Panc1 (cell line): ENCODE measurements around the gene FKBP10. TPM values are rescaled to one million over a fixed set of nuclear protein-coding genes. Genes with fewer than 3 reads are reported as not detected.

Source experiments
- ATAC-seq: fragments of 200-7000 bp; cut with Tn5 transposase; 2 replicates; pipeline ENCODE4 v1.9.1; 2020; ENCODE audit warnings: mild to moderate bottlenecking, moderate library complexity
- BruUV-seq: library from RNA; stranded (reverse); fragments of 400-500 nt; replicated peaks from 2 replicates; lab custom pipeline; 2021; lab: Mats Ljungman, UMichigan
- CTCF ChIA-PET: fragments of 300-600 bp; sonication (Branson Sonifier 250); formaldehyde crosslinking; loops from one replicate; lab custom pipeline; 2022; ENCODE audit warnings: antibody characterized with exemption; lab: Charles Lee
- POLR2A ChIA-PET: fragments of 300-600 bp; sonication (Branson Sonifier 250); formaldehyde crosslinking; loops from one replicate; lab custom pipeline; 2022; ENCODE audit warnings: antibody characterized with exemption; lab: Charles Lee
- DNase-seq: peaks from one replicate; pipeline ENCODE4 v3.0.0-alpha.2; 2010; ENCODE audit warnings: low read depth, low spot score
- H3K27ac ChIP-seq: 2 replicates; pipeline ENCODE4 v1.5.1; 2011; ENCODE audit warnings: mild to moderate bottlenecking, low read length, inconsistent platforms
- H3K27me3 ChIP-seq: fragments of 200-500 bp; sonication (Bioruptor generic); 2 replicates; pipeline ENCODE4 v1.6.0; 2014; ENCODE audit warnings: low read length, inconsistent platforms; ENCODE audit not compliant: control insufficient read depth, insufficient read depth
- H3K36me3 ChIP-seq: fragments of 200-500 bp; sonication (Bioruptor generic); 2 replicates; pipeline ENCODE4 v1.5.1; 2014; ENCODE audit warnings: inconsistent platforms, mild to moderate bottlenecking, low read length, moderate library complexity; ENCODE audit not compliant: control insufficient read depth, insufficient read depth
- H3K4me1 ChIP-seq: 2 replicates; pipeline ENCODE4 v1.5.1; 2011; ENCODE audit warnings: inconsistent platforms, mild to moderate bottlenecking, low read length, moderate library complexity; ENCODE audit not compliant: control insufficient read depth, insufficient read depth
- H3K4me3 ChIP-seq, 2 experiments: 2 replicates each; pipeline ENCODE4 v1.5.1; 2011 to 2012; ENCODE audit warnings: low read depth in 2 of 2, low read length in 2 of 2, mild to moderate bottlenecking in 2 of 2, inconsistent platforms in 1 of 2, moderate library complexity in 1 of 2
- H3K9me3 ChIP-seq: fragments of 200-500 bp; sonication (Bioruptor generic); 2 replicates; pipeline ENCODE4 v1.5.1; 2014; ENCODE audit warnings: low read depth, mild to moderate bottlenecking, inconsistent platforms, low read length, moderate library complexity; ENCODE audit not compliant: control insufficient read depth, insufficient read depth
- POLR2AphosphoS5 ChIP-seq: IDR thresholded peaks from 2 replicates; pipeline ENCODE4 v1.6.1; 2012; ENCODE audit warnings: mild to moderate bottlenecking, low read depth, low read length, moderate library complexity
- in situ Hi-C: cut with HindIII; loops from 2 replicates; pipeline ENCODE4 v1.10.0; 2016; ENCODE audit warnings: low sequenced_read_pairs, low pct_unique_long_range_greater_than_20kb
- intact Hi-C: fragments of 100-400 bp; cut with micrococcal nuclease; formaldehyde crosslinking; loops from one replicate; pipeline ENCODE4 v1.10.0; 2022; ENCODE audit not compliant: unreplicated experiment
- total RNA-seq: library from RNA; stranded (reverse); gene quantifications from one replicate; pipeline ENCODE4 v1.2.1, GENCODE V29; 2021; ENCODE audit not compliant: unreplicated experiment

FKBP10 gene
- total RNA-seq, 1 experiment from 2014 or later = 190 TPM

- in situ Hi-C loops (no loop called here), intact Hi-C loops (no loop called here)
- H3K4me3 ChIP-seq = no peak overlapping the region
- H3K36me3 ChIP-seq = no peaks in the 10 kb centered on the region; the same call in 1 of the 2 replicates
- H3K9me3 ChIP-seq = no peaks in the 10 kb centered on the region
- no peaks in the 10 kb centered on the region for H3K27me3 ChIP-seq
- H3K27ac ChIP-seq = no peak overlapping the region
- ChIA-PET CTCF (no interaction called here), POLR2A (no interaction called here)
- TF ChIP-seq POLR2AphosphoS5 = no peak
- DNase-seq (no peak), ATAC-seq (no peak)
- H3K4me1 ChIP-seq = no peaks in the 10 kb centered on the region
- no TSS peak for BruUV-seq
Measured at GRCh38 chr17:41871789-41872188, 59.0 kb downstream of the FKBP10 start.

Other genes starting within 250 kb of the FKBP10 start
- not detected for gene KRT9, start 240.9 kb upstream of the FKBP10 start, total RNA-seq
- not detected for gene KRT14, start 226.1 kb upstream of the FKBP10 start, total RNA-seq
- gene KRT16, start 200.2 kb upstream of the FKBP10 start, total RNA-seq = 1.6 TPM
- gene KRT17, start 188.4 kb upstream of the FKBP10 start, total RNA-seq = 1.9 TPM
- gene EIF1, start 124.1 kb upstream of the FKBP10 start, total RNA-seq = 747 TPM
- gene GAST, start 100.7 kb upstream of the FKBP10 start, total RNA-seq = not detected
- gene HAP1, start 78.4 kb upstream of the FKBP10 start, total RNA-seq = 11.6 TPM
- gene JUP, start 26.3 kb upstream of the FKBP10 start, total RNA-seq = 352 TPM
- gene P3H4, start 1.1 kb upstream of the FKBP10 start, total RNA-seq = 58.9 TPM
- 118 TPM for gene NT5C3B, start 23.2 kb downstream of the FKBP10 start, total RNA-seq
- gene KLHL10, start 24.8 kb downstream of the FKBP10 start, total RNA-seq = not detected
- gene KLHL11, start 52.4 kb downstream of the FKBP10 start, total RNA-seq = 12.5 TPM
- 225 TPM for gene ACLY, start 105.9 kb downstream of the FKBP10 start, total RNA-seq
- gene ODAD4, start 117.6 kb downstream of the FKBP10 start, total RNA-seq = 0.69 TPM
- gene CNP, start 153.8 kb downstream of the FKBP10 start, total RNA-seq = 79.9 TPM
- gene DNAJC7, start 204.4 kb downstream of the FKBP10 start, total RNA-seq = 72.0 TPM
- 22.4 TPM for gene NKIRAS2, start 207.1 kb downstream of the FKBP10 start, total RNA-seq
- 0.74 TPM for gene C17orf113, start 237.6 kb downstream of the FKBP10 start, total RNA-seq